ENCODE results near the gene IKZF1. TPM values are rescaled to one million over a fixed set of nuclear protein-coding genes. Genes with fewer than 3 reads are reported as not detected.

The IKZF1 gene
- total and polyA plus RNA-seq, 10 donors = 36.4 to 389 (median 231) TPM

- peaks cover 55 to 100% (median 80%) of the 10 kb centered on the region in 6 donors for H3K4me1 ChIP-seq
- H3K27me3 ChIP-seq (replicated peaks in 1 of 7) = no peaks in the 10 kb centered on the region
- WGBS, 5 donors = 36 to 56% (median 45%) methylated on average over 4 of the region's 4 CpGs
- DNase-seq = no peak
- peak overlapping the region in 1 of 8 donors; percentile 15 for H3K4me3 ChIP-seq
- TF ChIP-seq POLR2A (IDR thresholded peaks at IDR 0.05) (no peak), CTCF (IDR thresholded peaks at IDR 0.05 in 8 of 11, conservative IDR thresholded peaks at IDR 0.05 in 3 of 11) (no peak), POLR2AphosphoS5 (IDR thresholded peaks at IDR 0.05) (no peak)
- no peaks in the 10 kb centered on the region for H3K9me3 ChIP-seq
- H3K27ac ChIP-seq = peak overlapping the region; percentile 69 to 92 (median 82)
- H3K36me3 ChIP-seq = peaks cover 0 to 80% (median 16%) of the 10 kb centered on the region in 6 donors
- intact Hi-C loops (cut with DNase I; ENCODE audit: low total_unique reads) = no loop called here
Measured at GRCh38 chr7:50330254-50330653, 25.7 kb downstream of the IKZF1 start.

GRCh38 chr7:50330696-50331095 lies 26.2 kb downstream of the IKZF1 start:
- intact Hi-C loops (cut with DNase I; ENCODE audit: low total_unique reads) = no loop called here
- Histone ChIP-seq H3K27me3 (replicated peaks in 1 of 7) (no peaks in the 10 kb centered on the region), H3K4me3 (peak overlapping the region in 1 of 8 donors; percentile 13), H3K4me1 (peaks cover 57 to 100% (median 85%) of the 10 kb centered on the region in 6 donors), H3K9me3 (no peaks in the 10 kb centered on the region), H3K27ac (peak overlapping the region; percentile 69 to 92 (median 82)), H3K36me3 (peaks cover 0 to 76% (median 16%) of the 10 kb centered on the region in 6 donors)
- peak; percentile 82 for DNase-seq
- WGBS, 5 donors = 18 to 37% (median 25%) methylated on average over 3 of the region's 3 CpGs
- TF ChIP-seq POLR2AphosphoS5 (IDR thresholded peaks at IDR 0.05) (peak in 2 of 3 donors; percentile 47 to 55), POLR2A (IDR thresholded peaks at IDR 0.05) (no peak), CTCF (IDR thresholded peaks at IDR 0.05 in 8 of 11, conservative IDR thresholded peaks at IDR 0.05 in 3 of 11) (no peak)

- Histone ChIP-seq H3K4me1 (peaks cover 67 to 100% (median 90%) of the 10 kb centered on the region in 6 donors), H3K9me3 (no peaks in the 10 kb centered on the region), H3K27me3 (replicated peaks in 1 of 7) (no peaks in the 10 kb centered on the region), H3K27ac (peak overlapping the region; percentile 69 to 92 (median 82)), H3K36me3 (peaks cover 0 to 67% (median 16%) of the 10 kb centered on the region in 6 donors), H3K4me3 (peak overlapping the region in 1 of 8 donors; percentile 12)
- TF ChIP-seq POLR2AphosphoS5 (IDR thresholded peaks at IDR 0.05) (peak in 1 of 3 donors; percentile 29), CTCF (IDR thresholded peaks at IDR 0.05 in 8 of 11, conservative IDR thresholded peaks at IDR 0.05 in 3 of 11) (no peak)
- no peak for DNase-seq
- WGBS, 5 donors = 26 to 48% (median 41%) methylated on average over 2 of the region's 2 CpGs
- intact Hi-C loops (cut with DNase I; ENCODE audit: low total_unique reads) = no loop called here
Measured at GRCh38 chr7:50331564-50332208, 27.2 kb downstream of the IKZF1 start.
